T-helper 1 cell treated with Interleukin-12 subunit alpha and Interleukin-12 subunit beta and Interleukin-4 antibody, amounts not matched to agents 30 μg/mL and 1 μg/mL, for 36 hours (primary cell): ENCODE results near the gene ATXN3L.

Source experiments
- H3K27ac Mint-ChIP-seq: one replicate; pipeline ENCODE4 v1.8.0; 2021; ENCODE audit warnings: mild to moderate bottlenecking, mixed read lengths
- H3K27me3 Mint-ChIP-seq: one replicate; pipeline ENCODE4 v1.8.0; 2021; ENCODE audit warnings: low read depth, mixed read lengths
- H3K36me3 Mint-ChIP-seq: one replicate; pipeline ENCODE4 v1.8.0; 2021; ENCODE audit warnings: low read depth, mixed read lengths
- H3K4me1 Mint-ChIP-seq: one replicate; pipeline ENCODE4 v1.8.0; 2021; ENCODE audit warnings: low read depth, mixed read lengths
- H3K4me3 Mint-ChIP-seq: one replicate; pipeline ENCODE4 v1.8.0; 2021; ENCODE audit warnings: mild to moderate bottlenecking, moderate library complexity, mixed read lengths
- H3K9me3 Mint-ChIP-seq: one replicate; pipeline ENCODE4 v1.8.0; 2021; ENCODE audit warnings: mixed read lengths

The ATXN3L gene

GRCh38 chrX:13287816-13288215, 32.0 kb downstream of the ATXN3L start:
- Mint-ChIP-seq H3K36me3 (peaks cover 5% of the 10 kb centered on the region), H3K4me1 (no peaks in the 10 kb centered on the region), H3K4me3 (no peak overlapping the region), H3K27me3 (no peaks in the 10 kb centered on the region), H3K9me3 (peaks cover 11% of the 10 kb centered on the region), H3K27ac (no peak overlapping the region)

- Mint-ChIP-seq H3K27ac (no peak overlapping the region), H3K4me3 (no peak overlapping the region), H3K36me3 (peaks cover 5% of the 10 kb centered on the region), H3K27me3 (no peaks in the 10 kb centered on the region), H3K9me3 (peaks cover 11% of the 10 kb centered on the region), H3K4me1 (no peaks in the 10 kb centered on the region)
These were observed 34.2 kb downstream of the ATXN3L start for GRCh38 chrX:13285693-13286092.

GRCh38 chrX:13285229-13285628, 34.6 kb downstream of the ATXN3L start:
- no peak overlapping the region for H3K4me3 Mint-ChIP-seq
- H3K27ac Mint-ChIP-seq = no peak overlapping the region
- H3K27me3 Mint-ChIP-seq = no peaks in the 10 kb centered on the region
- peaks cover 11% of the 10 kb centered on the region for H3K9me3 Mint-ChIP-seq
- H3K4me1 Mint-ChIP-seq = no peaks in the 10 kb centered on the region
- H3K36me3 Mint-ChIP-seq = peaks cover 5% of the 10 kb centered on the region

- H3K27me3 Mint-ChIP-seq = no peaks in the 10 kb centered on the region
- peaks cover 11% of the 10 kb centered on the region for H3K9me3 Mint-ChIP-seq
- no peak overlapping the region for H3K4me3 Mint-ChIP-seq
- H3K27ac Mint-ChIP-seq = no peak overlapping the region
- H3K36me3 Mint-ChIP-seq = peaks cover 5% of the 10 kb centered on the region
- H3K4me1 Mint-ChIP-seq = no peaks in the 10 kb centered on the region
These were observed 35.3 kb downstream of the ATXN3L start for GRCh38 chrX:13284570-13284969.

GRCh38 chrX:13283950-13284546, 35.8 kb downstream of the ATXN3L start:
- Mint-ChIP-seq H3K9me3 (peaks cover 11% of the 10 kb centered on the region), H3K4me3 (no peak overlapping the region), H3K27ac (no peak overlapping the region), H3K36me3 (peaks cover 5% of the 10 kb centered on the region), H3K27me3 (no peaks in the 10 kb centered on the region), H3K4me1 (no peaks in the 10 kb centered on the region)

- peaks cover 11% of the 10 kb centered on the region for H3K9me3 Mint-ChIP-seq
- H3K36me3 Mint-ChIP-seq = peaks cover 5% of the 10 kb centered on the region
- no peaks in the 10 kb centered on the region for H3K27me3 Mint-ChIP-seq
- no peaks in the 10 kb centered on the region for H3K4me1 Mint-ChIP-seq
- no peak overlapping the region for H3K27ac Mint-ChIP-seq
- H3K4me3 Mint-ChIP-seq = no peak overlapping the region
These were observed 36.3 kb downstream of the ATXN3L start for GRCh38 chrX:13283512-13283911.

GRCh38 chrX:13281289-13281688, 38.6 kb downstream of the ATXN3L start:
- peaks cover 4% of the 10 kb centered on the region for H3K36me3 Mint-ChIP-seq
- H3K27me3 Mint-ChIP-seq = no peaks in the 10 kb centered on the region
- no peak overlapping the region for H3K4me3 Mint-ChIP-seq
- no peak overlapping the region for H3K27ac Mint-ChIP-seq
- peaks cover 3% of the 10 kb centered on the region for H3K4me1 Mint-ChIP-seq
- H3K9me3 Mint-ChIP-seq = peaks cover 11% of the 10 kb centered on the region

- H3K4me1 Mint-ChIP-seq = peaks cover 3% of the 10 kb centered on the region
- no peak overlapping the region for H3K27ac Mint-ChIP-seq
- no peak overlapping the region for H3K4me3 Mint-ChIP-seq
- H3K36me3 Mint-ChIP-seq = no peaks in the 10 kb centered on the region
- H3K27me3 Mint-ChIP-seq = no peaks in the 10 kb centered on the region
- H3K9me3 Mint-ChIP-seq = peaks cover 5% of the 10 kb centered on the region
These were observed 40.4 kb downstream of the ATXN3L start for GRCh38 chrX:13279279-13280018.

GRCh38 chrX:13277539-13277938, 42.3 kb downstream of the ATXN3L start:
- no peaks in the 10 kb centered on the region for H3K36me3 Mint-ChIP-seq
- no peak overlapping the region for H3K27ac Mint-ChIP-seq
- H3K4me3 Mint-ChIP-seq = no peak overlapping the region
- no peaks in the 10 kb centered on the region for H3K27me3 Mint-ChIP-seq
- peaks cover 3% of the 10 kb centered on the region for H3K4me1 Mint-ChIP-seq
- no peaks in the 10 kb centered on the region for H3K9me3 Mint-ChIP-seq

- H3K27ac Mint-ChIP-seq = no peak overlapping the region
- no peaks in the 10 kb centered on the region for H3K9me3 Mint-ChIP-seq
- H3K4me3 Mint-ChIP-seq = no peak overlapping the region
- no peaks in the 10 kb centered on the region for H3K36me3 Mint-ChIP-seq
- H3K27me3 Mint-ChIP-seq = no peaks in the 10 kb centered on the region
- peaks cover 3% of the 10 kb centered on the region for H3K4me1 Mint-ChIP-seq
These were observed 42.9 kb downstream of the ATXN3L start for GRCh38 chrX:13276991-13277390.

- Mint-ChIP-seq H3K27ac (no peak overlapping the region), H3K4me3 (no peak overlapping the region), H3K9me3 (no peaks in the 10 kb centered on the region), H3K4me1 (peaks cover 3% of the 10 kb centered on the region), H3K36me3 (no peaks in the 10 kb centered on the region), H3K27me3 (no peaks in the 10 kb centered on the region)
These were observed 44.8 kb downstream of the ATXN3L start for GRCh38 chrX:13275031-13275430.

- Mint-ChIP-seq H3K4me3 (no peak overlapping the region), H3K36me3 (no peaks in the 10 kb centered on the region), H3K27me3 (no peaks in the 10 kb centered on the region), H3K4me1 (peaks cover 3% of the 10 kb centered on the region), H3K9me3 (no peaks in the 10 kb centered on the region), H3K27ac (no peak overlapping the region)
These were observed 47.4 kb downstream of the ATXN3L start for GRCh38 chrX:13272426-13272825.

- Mint-ChIP-seq H3K27ac (no peak overlapping the region), H3K4me3 (no peak overlapping the region), H3K27me3 (no peaks in the 10 kb centered on the region), H3K4me1 (no peaks in the 10 kb centered on the region), H3K36me3 (no peaks in the 10 kb centered on the region), H3K9me3 (no peaks in the 10 kb centered on the region)
These were observed 48.3 kb downstream of the ATXN3L start for GRCh38 chrX:13271511-13271910.

GRCh38 chrX:13270360-13270759, 49.5 kb downstream of the ATXN3L start:
- Mint-ChIP-seq H3K4me3 (no peak overlapping the region), H3K27ac (no peak overlapping the region), H3K36me3 (no peaks in the 10 kb centered on the region), H3K27me3 (no peaks in the 10 kb centered on the region), H3K4me1 (no peaks in the 10 kb centered on the region), H3K9me3 (no peaks in the 10 kb centered on the region)

- Mint-ChIP-seq H3K27ac (no peak overlapping the region), H3K27me3 (no peaks in the 10 kb centered on the region), H3K36me3 (no peaks in the 10 kb centered on the region), H3K4me1 (no peaks in the 10 kb centered on the region), H3K9me3 (no peaks in the 10 kb centered on the region), H3K4me3 (no peak overlapping the region)
These were observed 51.0 kb downstream of the ATXN3L start for GRCh38 chrX:13268874-13269273.
